CD14-positive monocyte (primary cell): ENCODE measurements around the gene RGS3. TPM values are rescaled to one million over a fixed set of nuclear protein-coding genes. Genes with fewer than 3 reads are reported as not detected.

Experiments used
- DNase-seq, 3 donors: peaks; one replicate each; pipeline ENCODE4 v3.0.0-alpha.2; 2011 to 2022
- H2AFZ ChIP-seq: 2 replicates; pipeline ENCODE4 v1.6.0; 2012; ENCODE audit warnings: mild to moderate bottlenecking, low read depth, low read length, inconsistent platforms; ENCODE audit not compliant: insufficient read depth, poor library complexity, severe bottlenecking
- H3K27ac ChIP-seq, 2 donors: 1 replicate in 1 of 2; 2 replicates in 1 of 2; pipeline ENCODE4 v1.5.1; 2012 to 2013; ENCODE audit warnings: low read length in 2 of 2, control low read depth in 1 of 2, inconsistent platforms in 1 of 2, low read depth in 1 of 2, mild to moderate bottlenecking in 1 of 2
- H3K27me3 ChIP-seq, 2 donors: one replicate each; pipeline versions ENCODE4 v1.6.0 to v1.6.1; 2011 to 2013; ENCODE audit warnings: low read length in 2 of 2; ENCODE audit not compliant: control insufficient read depth in 2 of 2, insufficient read depth in 2 of 2
- H3K36me3 ChIP-seq, 2 donors: replicated peaks in 1 of 2; 1 replicate in 1 of 2; 2 replicates in 1 of 2; pipeline versions ENCODE4 v1.5.1 to v1.6.1; 2012 to 2013; ENCODE audit warnings: low read length in 2 of 2, control low read depth in 1 of 2, inconsistent platforms in 1 of 2, mild to moderate bottlenecking in 1 of 2; ENCODE audit not compliant: insufficient read depth in 2 of 2, control insufficient read depth in 1 of 2
- H3K4me1 ChIP-seq, 2 donors: 1 replicate in 1 of 2; 2 replicates in 1 of 2; pipeline versions ENCODE4 v1.5.1 to v1.6.1; 2012 to 2013; ENCODE audit warnings: low read length in 2 of 2, control low read depth in 1 of 2, inconsistent platforms in 1 of 2, mild to moderate bottlenecking in 1 of 2, moderate library complexity in 1 of 2; ENCODE audit not compliant: insufficient read depth in 2 of 2, control insufficient read depth in 1 of 2
- H3K4me2 ChIP-seq: replicated peaks from 2 replicates; pipeline ENCODE3; 2012; ENCODE audit warnings: low read length, moderate library complexity, mild to moderate bottlenecking; ENCODE audit not compliant: poor library complexity, severe bottlenecking; ENCODE audit errors: extremely low read depth
- H3K4me3 ChIP-seq, 3 experiments: fragments of 200-600 bp in 1 of 3; sonication (generic) in 1 of 3; replicated peaks in 1 of 3; 1 replicate in 2 of 3; 2 replicates in 1 of 3; pipeline ENCODE4 v1.5.1; 2011 to 2013; ENCODE audit warnings: low read length in 3 of 3, mild to moderate bottlenecking in 3 of 3, control low read depth in 2 of 3, low read depth in 2 of 3, inconsistent platforms in 1 of 3, moderate library complexity in 1 of 3
- H3K79me2 ChIP-seq: 2 replicates; pipeline ENCODE4 v1.6.0; 2012; ENCODE audit warnings: mild to moderate bottlenecking, control low read depth, inconsistent platforms, low read length, moderate library complexity; ENCODE audit not compliant: insufficient read depth
- H3K9ac ChIP-seq: 2 replicates; pipeline ENCODE4 v1.6.0; 2017; ENCODE audit warnings: low read length, mild to moderate bottlenecking; ENCODE audit not compliant: insufficient read depth, poor library complexity, severe bottlenecking
- H3K9me3 ChIP-seq, 2 donors: replicated peaks in 1 of 2; 1 replicate in 1 of 2; 2 replicates in 1 of 2; pipeline versions ENCODE4 v1.5.1 to v1.6.1; 2012 to 2013; ENCODE audit warnings: low read length in 2 of 2, control low read depth in 1 of 2; ENCODE audit not compliant: control insufficient read depth in 1 of 2, insufficient read depth in 1 of 2
- H4K20me1 ChIP-seq: 2 replicates; pipeline ENCODE4 v1.6.0; 2012; ENCODE audit warnings: mild to moderate bottlenecking, low read length, control low read depth, moderate library complexity; ENCODE audit not compliant: insufficient read depth
- H3K27ac Mint-ChIP-seq, 7 donors: one replicate each; pipeline ENCODE4 v1.8.0; 2020; ENCODE audit warnings: mild to moderate bottlenecking in 7 of 7, mixed read lengths in 7 of 7, moderate library complexity in 6 of 7, inconsistent platforms in 2 of 7
- H3K27me3 Mint-ChIP-seq, 3 donors: one replicate each; pipeline ENCODE4 v1.8.0; 2021 to 2022; ENCODE audit warnings: low read depth in 3 of 3, mild to moderate bottlenecking in 3 of 3, mixed read lengths in 3 of 3, moderate library complexity in 3 of 3, inconsistent platforms in 1 of 3
- H3K36me3 Mint-ChIP-seq, 2 donors: one replicate each; pipeline ENCODE4 v1.8.0; 2020; ENCODE audit warnings: mixed read lengths in 2 of 2, inconsistent platforms in 1 of 2, mild to moderate bottlenecking in 1 of 2
- H3K4me1 Mint-ChIP-seq: one replicate; pipeline ENCODE4 v1.8.0; 2020; ENCODE audit warnings: mild to moderate bottlenecking, mixed read lengths
- H3K4me3 Mint-ChIP-seq, 2 donors: one replicate each; pipeline ENCODE4 v1.8.0; 2020; ENCODE audit warnings: mild to moderate bottlenecking in 2 of 2, mixed read lengths in 2 of 2, moderate library complexity in 1 of 2
- H3K9me3 Mint-ChIP-seq, 7 donors: one replicate each; pipeline ENCODE4 v1.8.0; 2020 to 2022; ENCODE audit warnings: mixed read lengths in 7 of 7, mild to moderate bottlenecking in 6 of 7, moderate library complexity in 6 of 7, inconsistent platforms in 2 of 7
- WGBS: methylation state at CpG from one replicate; pipeline ENCODE4 v1.1.5; 2013; ENCODE audit warnings: missing lambda C conversion rate; ENCODE audit not compliant: insufficient coverage; 5-methylcytosine and 5-hydroxymethylcytosine counted together
- intact Hi-C, 2 donors: fragments of 100-400 bp; cut with micrococcal nuclease; formaldehyde crosslinking; loops; one replicate each; pipeline versions ENCODE4 v1.15.0 to v1.15.1; 2023
- polyA plus RNA-seq, 3 donors: library from polyadenylated mRNA; depleted of rRNA in 1 of 3; unstranded in 2 of 3; stranded (reverse) in 1 of 3; fragments of 300-500 nt in 2 of 3; fragments of >200 nt in 1 of 3; fragmentation: Illumina TruSeq in 2 of 3; gene quantifications; 1 replicate in 2 of 3; 2 replicates in 1 of 3; pipeline ENCODE4 v1.2.3, GENCODE V29; 2012 to 2021
- TF ChIP-seq, protein P1 (sequence below): fragments of 200-600 bp; IDR thresholded peaks from one replicate; pipeline ENCODE4 v1.8.0; 2022; ENCODE audit warnings: antibody characterized with exemption, mild to moderate bottlenecking

Gene RGS3
- polyA plus RNA-seq, 3 donors, result 9.1 to 16.2 (median 15.8) TPM

DNA sequence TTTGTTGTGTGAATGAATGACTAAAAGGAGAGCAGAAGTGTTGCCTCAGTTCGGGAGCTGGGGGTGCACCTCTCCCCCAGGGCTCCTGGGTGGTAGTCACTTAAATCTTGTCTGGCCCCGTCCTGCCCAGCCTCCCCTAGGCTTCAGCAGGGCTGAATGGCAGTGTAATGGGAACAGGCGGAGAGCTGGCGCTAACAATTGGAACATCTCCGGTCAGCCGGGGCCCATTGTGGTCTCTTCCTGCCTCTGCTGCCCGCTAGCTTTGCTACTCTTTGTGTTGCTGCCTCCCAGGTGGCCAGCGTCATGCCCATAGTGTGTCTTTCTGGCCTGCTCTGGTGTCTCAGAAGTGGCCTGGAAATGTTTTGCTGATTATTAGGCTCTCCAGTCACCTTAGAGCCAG lies 62.3 kb downstream of the RGS3 start:
- H3K4me3 Mint-ChIP-seq, result no peak overlapping the region
- H3K4me1 Mint-ChIP-seq, result peaks cover 35% of the 10 kb centered on the region
- Histone ChIP-seq H3K36me3 (no peaks in the 10 kb centered on the region), H3K9ac (no peak overlapping the region), H3K27ac (no peak overlapping the region), H3K4me1 (peaks cover 31 to 32% of the 10 kb centered on the region in 2 donors), H3K4me3 (no peak overlapping the region), H3K27me3 (no peaks in the 10 kb centered on the region), H2AFZ (no peak overlapping the region), H3K9me3 (no peaks in the 10 kb centered on the region), H3K4me2 (no peak overlapping the region), H3K79me2 (no peaks in the 10 kb centered on the region), H4K20me1 (no peaks in the 10 kb centered on the region)
- H3K36me3 Mint-ChIP-seq, result peaks cover 0 to under 1% of the 10 kb centered on the region in 2 donors
- no peaks in the 10 kb centered on the region for H3K9me3 Mint-ChIP-seq
- TF ChIP-seq, protein P1, sequence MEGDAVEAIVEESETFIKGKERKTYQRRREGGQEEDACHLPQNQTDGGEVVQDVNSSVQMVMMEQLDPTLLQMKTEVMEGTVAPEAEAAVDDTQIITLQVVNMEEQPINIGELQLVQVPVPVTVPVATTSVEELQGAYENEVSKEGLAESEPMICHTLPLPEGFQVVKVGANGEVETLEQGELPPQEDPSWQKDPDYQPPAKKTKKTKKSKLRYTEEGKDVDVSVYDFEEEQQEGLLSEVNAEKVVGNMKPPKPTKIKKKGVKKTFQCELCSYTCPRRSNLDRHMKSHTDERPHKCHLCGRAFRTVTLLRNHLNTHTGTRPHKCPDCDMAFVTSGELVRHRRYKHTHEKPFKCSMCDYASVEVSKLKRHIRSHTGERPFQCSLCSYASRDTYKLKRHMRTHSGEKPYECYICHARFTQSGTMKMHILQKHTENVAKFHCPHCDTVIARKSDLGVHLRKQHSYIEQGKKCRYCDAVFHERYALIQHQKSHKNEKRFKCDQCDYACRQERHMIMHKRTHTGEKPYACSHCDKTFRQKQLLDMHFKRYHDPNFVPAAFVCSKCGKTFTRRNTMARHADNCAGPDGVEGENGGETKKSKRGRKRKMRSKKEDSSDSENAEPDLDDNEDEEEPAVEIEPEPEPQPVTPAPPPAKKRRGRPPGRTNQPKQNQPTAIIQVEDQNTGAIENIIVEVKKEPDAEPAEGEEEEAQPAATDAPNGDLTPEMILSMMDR, result no peak
- no peak for DNase-seq
- H3K27ac Mint-ChIP-seq, result no peak overlapping the region
- intact Hi-C loops, result loop anchor here (5.0 to 10.0 kb wide), 2 partner anchors 41 to 59 kb away; no protein-coding TSS in a partner anchor
- WGBS, result 98% methylated on average over 8 of the region's 8 CpGs
- peaks cover 0 to 2% (median 2%) of the 10 kb centered on the region in 3 donors for H3K27me3 Mint-ChIP-seq

DNA sequence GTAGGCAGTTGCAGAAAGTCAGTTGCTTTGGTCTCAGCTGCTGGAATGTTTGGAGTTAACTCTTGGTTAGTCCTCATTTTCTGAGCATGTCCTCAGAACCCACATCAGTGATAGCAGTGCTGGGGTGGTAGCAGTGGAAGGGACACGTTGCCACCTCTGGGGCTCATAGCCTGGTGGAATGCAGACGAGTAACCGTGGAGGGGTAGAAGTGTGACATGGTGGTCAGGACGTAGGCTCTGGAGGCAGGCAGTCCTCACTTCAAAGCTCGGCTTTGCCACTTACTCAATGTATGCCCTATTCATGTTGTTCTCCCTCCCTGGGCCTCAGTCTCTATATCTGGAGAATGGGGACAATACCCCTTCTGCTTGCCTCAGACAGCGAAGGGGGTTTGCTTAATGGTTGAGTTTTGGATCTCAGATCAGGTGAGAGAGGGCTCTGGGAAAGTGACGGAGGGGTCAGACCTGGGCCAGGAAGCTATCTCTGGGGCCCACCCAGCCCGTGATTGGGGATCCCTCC lies 62.8 kb downstream of the RGS3 start:
- WGBS, result 91% methylated on average over 2 of the region's 8 CpGs
- Histone ChIP-seq H3K27ac (no peak overlapping the region), H3K9me3 (no peaks in the 10 kb centered on the region), H3K4me1 (peaks cover 31 to 32% of the 10 kb centered on the region in 2 donors), H3K4me3 (no peak overlapping the region), H3K9ac (no peak overlapping the region), H2AFZ (no peak overlapping the region), H3K79me2 (no peaks in the 10 kb centered on the region), H3K4me2 (no peak overlapping the region), H3K27me3 (no peaks in the 10 kb centered on the region), H3K36me3 (no peaks in the 10 kb centered on the region), H4K20me1 (no peaks in the 10 kb centered on the region)
- no peak for DNase-seq
- intact Hi-C loops, result loop anchor here (5.0 to 10.0 kb wide), 2 partner anchors 41 to 59 kb away; no protein-coding TSS in a partner anchor
- Mint-ChIP-seq H3K4me1 (peaks cover 35% of the 10 kb centered on the region), H3K36me3 (no peaks in the 10 kb centered on the region), H3K4me3 (no peak overlapping the region), H3K9me3 (no peaks in the 10 kb centered on the region), H3K27me3 (peaks cover 0 to 2% (median 2%) of the 10 kb centered on the region in 3 donors), H3K27ac (peak overlapping the region in 1 of 7 donors; percentile 41)
- TF ChIP-seq, protein P1, result no peak
